GM19372 (cell line): ENCODE data around the gene LCA5.
"Not testable (repeated sequence)": the region's sequence is repeated elsewhere in the genome, so short reads cannot be mapped to it uniquely, and the experiment has no call there.

Source experiments
- ATAC-seq: cut with Tn5 transposase; IDR thresholded peaks from one replicate; pipeline ENCODE4 v1.9.1; 2021; ENCODE audit warnings: mild to moderate bottlenecking, low read depth, moderate library complexity; ENCODE audit not compliant: unreplicated experiment

Gene LCA5

GRCh38 chr6:79468116-79468515 lies 69.1 kb downstream of the LCA5 start:
- no peak for ATAC-seq

GRCh38 chr6:79467716-79468115 lies 69.5 kb downstream of the LCA5 start:
- no peak for ATAC-seq

DNA sequence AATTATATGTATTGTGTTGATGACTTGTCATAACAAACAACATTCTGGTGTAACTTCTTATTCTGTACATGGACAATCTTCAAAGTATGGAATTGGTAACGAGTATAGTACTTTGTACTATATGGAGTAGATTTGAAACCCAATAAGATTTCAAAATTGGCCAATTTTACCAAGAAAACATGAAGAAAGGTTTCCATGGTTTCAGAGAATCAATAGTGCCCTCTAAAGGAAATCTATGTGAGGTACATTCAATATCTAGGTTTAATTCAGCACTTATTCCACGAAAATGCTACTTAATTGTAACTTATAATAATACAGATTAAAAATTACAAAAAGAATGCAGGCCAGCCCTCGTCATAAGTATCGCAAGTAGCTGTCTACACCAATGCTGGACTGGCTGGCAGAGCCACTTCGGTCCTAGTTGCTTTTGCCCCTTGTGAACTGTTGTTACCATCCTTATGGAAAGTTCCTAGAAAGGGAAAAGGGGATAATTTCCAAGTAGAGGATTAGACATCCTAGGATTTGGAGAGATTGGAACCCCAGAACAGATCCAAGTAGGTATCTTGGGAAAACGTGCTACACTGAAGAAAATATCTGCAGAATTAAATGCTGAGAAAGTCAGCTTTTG lies 70.9 kb downstream of the LCA5 start:
- ATAC-seq = no peak

DNA sequence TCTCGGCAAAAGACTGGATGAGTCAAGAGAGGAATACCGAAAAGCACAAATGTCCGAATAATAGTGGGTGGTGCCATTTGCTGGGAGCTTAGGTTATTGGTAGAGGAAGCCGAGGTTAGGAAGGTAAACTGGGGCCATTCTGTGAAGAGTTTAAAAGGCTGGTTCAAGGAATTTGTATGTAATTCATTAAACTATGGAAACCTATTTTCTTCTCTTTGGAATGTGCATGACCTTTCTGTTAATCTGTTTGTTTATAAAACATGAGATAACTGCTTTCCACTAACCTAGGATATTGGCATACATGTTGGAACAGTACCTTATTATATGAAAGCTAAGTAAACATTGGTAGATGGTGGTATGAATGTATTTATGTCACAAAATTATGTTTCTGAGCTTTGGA lies 71.8 kb downstream of the LCA5 start:
- ATAC-seq = no peak

DNA sequence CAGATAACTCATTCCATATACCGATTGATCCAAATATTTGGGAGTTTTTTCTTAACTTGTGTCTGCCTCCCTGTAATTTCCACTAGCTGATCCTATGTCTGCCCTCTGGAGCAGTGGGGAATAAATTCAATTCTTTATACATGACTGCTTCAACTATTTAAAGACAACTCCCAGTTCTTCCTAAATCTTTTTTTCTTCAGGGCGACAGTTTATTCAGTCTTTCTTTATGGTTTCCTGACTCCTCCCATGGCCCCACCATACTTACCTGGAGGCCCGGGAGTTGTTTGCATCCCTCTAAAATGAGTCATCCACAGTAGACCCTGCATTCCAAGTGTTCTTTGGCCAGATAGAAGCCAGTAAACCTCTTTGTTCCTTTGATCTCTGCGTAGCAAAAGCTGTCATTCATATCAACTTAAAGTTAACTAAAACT lies 73.6 kb downstream of the LCA5 start:
- no peak for ATAC-seq

GRCh38 chr6:79461205-79461604 lies 76.0 kb downstream of the LCA5 start:
- no peak for ATAC-seq

DNA sequence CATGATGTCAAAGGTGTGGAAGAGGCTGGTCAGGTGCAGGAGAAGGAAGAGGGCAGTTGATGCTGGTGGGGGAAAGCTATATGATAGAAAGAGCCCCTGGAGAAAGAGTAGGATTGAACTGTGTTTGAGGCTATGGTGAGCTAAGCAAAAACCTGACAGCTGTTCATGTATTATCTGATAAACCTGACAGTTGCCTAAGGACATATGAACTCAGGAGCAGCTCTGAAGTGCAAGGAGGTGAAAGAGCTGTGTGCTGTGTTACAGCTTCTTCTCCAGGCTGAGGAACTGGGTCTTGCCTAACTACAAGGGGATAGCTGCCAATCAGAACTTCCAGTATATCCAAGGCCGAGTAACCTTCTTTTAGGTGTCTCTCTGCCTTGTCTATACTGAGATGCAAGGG lies 81.8 kb downstream of the LCA5 start:
- ATAC-seq = no peak

DNA sequence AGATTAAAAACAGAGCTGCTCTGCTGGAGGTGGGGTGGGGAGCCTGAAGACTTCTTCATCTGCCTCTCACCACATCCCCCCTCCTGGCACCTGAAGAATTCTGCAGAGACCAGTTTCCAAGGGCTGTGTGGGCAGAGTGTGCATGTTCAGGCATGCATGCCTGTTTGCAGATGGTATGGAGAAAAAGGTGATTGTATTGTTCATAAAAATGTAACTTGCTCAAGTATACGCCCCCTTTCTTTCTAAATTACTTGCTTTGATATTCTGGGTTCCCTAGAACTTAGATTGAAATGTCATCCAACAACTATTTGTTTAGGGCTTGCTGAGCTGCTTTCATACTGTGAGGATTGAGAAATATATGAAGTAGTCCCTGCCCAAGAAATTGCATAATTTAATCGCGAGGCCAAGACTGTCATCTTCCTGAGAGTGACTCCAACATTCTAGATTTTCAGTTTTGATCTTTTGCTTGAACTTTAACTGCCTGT lies 83.6 kb downstream of the LCA5 start:
- peak; percentile 54 for ATAC-seq

DNA sequence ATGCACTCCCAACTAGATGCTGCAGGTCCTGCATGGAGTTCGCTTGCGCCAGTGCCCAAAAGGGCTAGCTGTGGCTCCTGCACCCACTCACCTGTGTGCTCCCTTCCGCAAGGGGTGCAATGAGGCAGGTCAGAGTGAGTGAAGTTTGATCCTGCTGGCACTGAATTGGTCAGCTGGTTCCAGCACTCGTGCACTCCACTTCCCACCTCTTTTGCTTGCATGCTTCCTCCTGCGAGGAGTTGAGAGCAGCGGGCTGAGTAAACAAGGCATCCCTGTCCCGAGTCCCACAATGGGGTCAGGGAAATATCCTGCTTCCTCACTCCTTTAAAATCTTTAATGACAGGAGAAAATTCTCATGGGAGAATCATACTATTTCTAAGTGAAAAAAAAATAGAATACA lies 86.2 kb downstream of the LCA5 start:
- no peak for ATAC-seq

DNA sequence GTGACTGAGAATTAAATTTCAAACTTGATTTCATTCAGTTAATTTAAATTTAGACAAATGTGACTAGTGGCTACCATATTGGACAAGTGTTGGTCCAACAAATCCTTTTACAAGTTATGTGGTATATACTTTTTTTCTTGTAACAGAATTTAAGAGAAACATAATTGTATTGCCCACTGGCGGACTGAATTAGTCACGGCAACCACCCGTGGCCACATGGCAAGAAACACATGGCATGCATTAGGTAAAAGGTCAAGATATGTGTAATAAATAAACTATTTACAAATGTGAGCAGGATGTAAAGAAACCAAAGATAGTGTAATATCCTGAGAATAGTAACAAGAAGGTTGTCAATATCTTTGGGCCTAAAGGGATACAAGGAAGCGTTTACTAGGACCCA lies 91.2 kb downstream of the LCA5 start:
- no peak for ATAC-seq

- not testable (repeated sequence) for ATAC-seq
These were observed 93.4 kb downstream of the LCA5 start for GRCh38 chr6:79443876-79444275.

DNA sequence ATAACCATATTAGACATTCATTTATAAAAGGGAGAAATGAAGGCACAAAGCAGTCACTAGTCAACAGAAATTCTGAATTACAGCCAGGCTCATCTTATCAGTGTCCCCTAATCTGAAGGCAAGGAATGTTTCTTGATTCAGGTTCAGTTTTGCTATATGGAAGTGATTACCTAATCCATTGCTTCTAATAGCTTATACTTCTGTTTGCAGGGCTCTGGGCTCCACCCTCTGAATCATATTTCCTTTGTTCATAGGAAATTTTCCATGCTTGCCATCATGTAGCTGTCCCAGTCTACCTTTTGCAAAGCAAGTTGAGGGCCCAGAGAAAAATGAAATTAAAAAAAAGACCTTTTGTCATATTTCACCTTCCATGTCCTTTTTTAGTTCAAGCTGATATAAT lies 96.0 kb downstream of the LCA5 start:
- no peak for ATAC-seq

GRCh38 chr6:79440598-79440997 lies 96.6 kb downstream of the LCA5 start:
- no peak for ATAC-seq

- no peak for ATAC-seq
These were observed 99.2 kb downstream of the LCA5 start for GRCh38 chr6:79438030-79438429.

- no peak for ATAC-seq
These were observed 101.0 kb downstream of the LCA5 start for GRCh38 chr6:79436241-79436640.

GRCh38 chr6:79435746-79436145 lies 101.5 kb downstream of the LCA5 start:
- ATAC-seq = no peak
